IMR-90 (cell line): ENCODE results near the gene TMEM132A. TPM values are rescaled to one million over a fixed set of nuclear protein-coding genes. Genes with fewer than 3 reads are reported as not detected.

ENCODE experiments used
- ATAC-seq: fragments of 200-7000 bp; cut with Tn5 transposase; 2 replicates; pipeline ENCODE4 v1.9.1; 2020; ENCODE audit warnings: low read depth, mild to moderate bottlenecking, moderate library complexity
- BruUV-seq: library from RNA; stranded (reverse); fragments of 400-500 nt; replicated peaks from 2 replicates; lab custom pipeline; 2021; lab: Mats Ljungman, UMichigan
- CTCF ChIA-PET: fragments of 300-600 bp; formaldehyde crosslinking; extraction: SDS; loops from one replicate; lab custom pipeline; 2021; ENCODE audit warnings: antibody characterized with exemption; lab: Yijun Ruan, JAX
- POLR2A ChIA-PET: fragments of 300-600 bp; sonication (Branson Sonifier 250); formaldehyde crosslinking; loops from one replicate; lab custom pipeline; 2022; ENCODE audit warnings: antibody characterized with exemption; ENCODE audit not compliant: unreplicated experiment; lab: Charles Lee
- DNase-seq: peaks from one replicate; pipeline ENCODE4 v3.0.0; 2013
- H2AFZ ChIP-seq: replicated peaks from 2 replicates; pipeline ENCODE3; 2013; ENCODE audit warnings: low read length, mild to moderate bottlenecking; ENCODE audit not compliant: poor library complexity
- H2AK5ac ChIP-seq: 2 replicates; pipeline ENCODE4 v1.6.1; 2013; ENCODE audit warnings: low read depth, low read length, inconsistent platforms
- H2AK9ac ChIP-seq: replicated peaks from 2 replicates; pipeline ENCODE3; 2013; ENCODE audit warnings: mild to moderate bottlenecking, low read depth, low read length, moderate library complexity; ENCODE audit not compliant: poor library complexity
- H2BK120ac ChIP-seq: 2 replicates; pipeline ENCODE4 v1.6.1; 2013; ENCODE audit warnings: low read depth, low read length, inconsistent platforms
- H2BK15ac ChIP-seq: 3 replicates; pipeline ENCODE4 v1.6.1; 2013; ENCODE audit warnings: low read depth, low read length, inconsistent platforms
- H2BK20ac ChIP-seq: 2 replicates; pipeline ENCODE4 v1.6.1; 2013; ENCODE audit warnings: low read depth, mild to moderate bottlenecking, inconsistent platforms, low read length, moderate library complexity
- H2BK5ac ChIP-seq: 2 replicates; pipeline ENCODE4 v1.6.1; 2013; ENCODE audit warnings: mild to moderate bottlenecking, low read depth, low read length, inconsistent platforms; ENCODE audit not compliant: poor library complexity, severe bottlenecking
- H3K14ac ChIP-seq: replicated peaks from 2 replicates; pipeline ENCODE4 v1.6.1; 2013; ENCODE audit warnings: low read depth, low read length, inconsistent platforms
- H3K18ac ChIP-seq: 2 replicates; pipeline ENCODE4 v1.6.1; 2013; ENCODE audit warnings: low read depth, low read length, control low read depth
- H3K23ac ChIP-seq: 2 replicates; pipeline ENCODE4 v1.6.1; 2013; ENCODE audit warnings: low read depth, low read length, inconsistent platforms
- H3K27ac ChIP-seq: 2 replicates; pipeline ENCODE4 v1.5.1; 2013; ENCODE audit warnings: mild to moderate bottlenecking, control low read depth, low read length; ENCODE audit not compliant: insufficient read depth
- H3K27me3 ChIP-seq: 2 replicates; pipeline ENCODE4 v1.6.1; 2013; ENCODE audit warnings: low read length; ENCODE audit not compliant: control insufficient read depth, insufficient read depth
- H3K36me3 ChIP-seq: 2 replicates; pipeline ENCODE4 v1.6.1; 2013; ENCODE audit warnings: low read length, mixed read lengths; ENCODE audit not compliant: control insufficient read depth, insufficient read depth
- H3K4ac ChIP-seq: 2 replicates; pipeline ENCODE4 v1.6.1; 2013; ENCODE audit warnings: low read depth, low read length, inconsistent platforms
- H3K4me1 ChIP-seq: 2 replicates; pipeline ENCODE4 v1.6.1; 2013; ENCODE audit warnings: low read length, mixed read lengths; ENCODE audit not compliant: control insufficient read depth, insufficient read depth
- H3K4me2 ChIP-seq: 2 replicates; pipeline ENCODE4 v1.6.1; 2013; ENCODE audit warnings: low read depth, mild to moderate bottlenecking, control low read depth, low read length, moderate library complexity
- H3K4me3 ChIP-seq: 2 replicates; pipeline ENCODE4 v1.5.1; 2013; ENCODE audit warnings: low read depth, mild to moderate bottlenecking, control low read depth, low read length, moderate library complexity; ENCODE audit not compliant: insufficient read depth
- H3K56ac ChIP-seq: 2 replicates; pipeline ENCODE4 v1.6.1; 2013; ENCODE audit warnings: low read length, inconsistent platforms; ENCODE audit not compliant: insufficient read depth; ENCODE audit errors: extremely low read depth
- H3K79me1 ChIP-seq, 2 experiments: 2 replicates each; pipeline ENCODE4 v1.6.1; 2013; ENCODE audit warnings: low read length in 2 of 2, inconsistent platforms in 1 of 2, low read depth in 1 of 2
- H3K9ac ChIP-seq: 2 replicates; pipeline ENCODE4 v1.6.1; 2013; ENCODE audit warnings: low read depth, low read length, control low read depth
- H3K9me1 ChIP-seq: 2 replicates; pipeline ENCODE4 v1.6.1; 2013; ENCODE audit warnings: low read length, inconsistent platforms; ENCODE audit not compliant: insufficient read depth
- H3K9me3 ChIP-seq: 2 replicates; pipeline ENCODE4 v1.6.1; 2013; ENCODE audit warnings: low read length; ENCODE audit not compliant: control insufficient read depth, insufficient read depth
- H4K20me1 ChIP-seq: 2 replicates; pipeline ENCODE4 v1.6.1; 2013; ENCODE audit warnings: low read length, inconsistent platforms; ENCODE audit not compliant: insufficient read depth
- H4K5ac ChIP-seq: 2 replicates; pipeline ENCODE4 v1.6.1; 2013; ENCODE audit warnings: mild to moderate bottlenecking, low read depth, low read length, control low read depth
- H4K8ac ChIP-seq, 2 experiments: 2 replicates each; pipeline ENCODE4 v1.6.1; 2013; ENCODE audit warnings: low read depth in 2 of 2, low read length in 2 of 2, control low read depth in 1 of 2, inconsistent platforms in 1 of 2
- H4K91ac ChIP-seq: 2 replicates; pipeline ENCODE4 v1.6.1; 2013; ENCODE audit warnings: low read depth, low read length, inconsistent platforms; ENCODE audit not compliant: insufficient read depth
- CEBPB ChIP-seq: IDR thresholded peaks from 2 replicates; pipeline ENCODE4 v1.6.1; 2012; ENCODE audit warnings: low read depth, low read length, improper control_type of control experiment
- FOS ChIP-seq: fragments of 150-350 bp; IDR thresholded peaks from 2 replicates; pipeline ENCODE4 v1.6.1; 2016; ENCODE audit warnings: low read depth, low read length
- MAZ ChIP-seq: IDR thresholded peaks from 2 replicates; pipeline ENCODE4 v1.6.1; 2012; ENCODE audit warnings: low read depth, mild to moderate bottlenecking, low read length, improper control_type of control experiment, moderate library complexity, borderline replicate concordance
- MXI1 ChIP-seq: IDR thresholded peaks from 2 replicates; pipeline ENCODE4 v1.6.1; 2012; ENCODE audit warnings: low read depth, mild to moderate bottlenecking, low read length, moderate library complexity, borderline replicate concordance
- NFE2L2 ChIP-seq: fragments of 150-350 bp; IDR thresholded peaks from 2 replicates; pipeline ENCODE4 v1.6.1; 2016; ENCODE audit warnings: low read depth, mild to moderate bottlenecking, low read length
- RAD21 ChIP-seq: IDR thresholded peaks from 2 replicates; pipeline ENCODE4 v1.6.1; 2012; ENCODE audit warnings: low read length, improper control_type of control experiment
- RCOR1 ChIP-seq: IDR thresholded peaks from 2 replicates; pipeline ENCODE4 v1.6.1; 2012; ENCODE audit warnings: mild to moderate bottlenecking, low read length, improper control_type of control experiment; ENCODE audit not compliant: insufficient replicate concordance
- RFX5 ChIP-seq: IDR thresholded peaks from 2 replicates; pipeline ENCODE4 v1.8.0; 2012; ENCODE audit warnings: low read depth, mild to moderate bottlenecking, low read length, moderate library complexity
- SMC3 ChIP-seq: fragments of 150-350 bp; IDR thresholded peaks from 2 replicates; pipeline ENCODE4 v1.6.1; 2016; ENCODE audit warnings: low read depth, mild to moderate bottlenecking, antibody characterized with exemption, low read length, moderate library complexity
- WGBS, 2 experiments: methylation state at CpG; one replicate each; pipeline versions ENCODE4 v1.1.5 to v1.1.7; 2013; ENCODE audit warnings: missing lambda C conversion rate in 2 of 2; ENCODE audit not compliant: insufficient read length in 1 of 2; ENCODE audit errors: extremely low coverage in 2 of 2; 5-methylcytosine and 5-hydroxymethylcytosine counted together
- dilution Hi-C: fragments of 300-500 bp; cut with HindIII; formaldehyde crosslinking; loops from one replicate; pipeline ENCODE4 v1.14.3; 2018; ENCODE audit warnings: low sequenced_read_pairs; ENCODE audit not compliant: unreplicated experiment
- in situ Hi-C: fragments of 300-500 bp; cut with MboI; formaldehyde crosslinking; loops from 3 replicates; pipeline ENCODE4 v1.14.3; 2019; ENCODE audit warnings: low sequenced_read_pairs, inconsistent platforms, mixed read lengths
- intact Hi-C: fragments of 100-400 bp; cut with micrococcal nuclease; formaldehyde crosslinking; loops from 2 replicates; pipeline ENCODE4 v1.10.0; 2022
- polyA plus RNA-seq, 3 experiments: library from polyadenylated mRNA; depleted of rRNA; stranded (reverse); fragments of >200 nt; gene quantifications; 2 replicates each; pipeline ENCODE4 v1.2.3, GENCODE V29; 2012; ENCODE audit warnings: low replicate concordance in 1 of 3
- total RNA-seq: library from RNA; depleted of rRNA; stranded (reverse); fragments of >200 nt; gene quantifications from 2 replicates; pipeline ENCODE4 v1.2.3, GENCODE V29; 2012
- TF ChIP-seq, protein P1 (sequence below): fragments of 150-350 bp; IDR thresholded peaks from 2 replicates; pipeline ENCODE4 v1.6.1; 2016; ENCODE audit warnings: low read depth, mild to moderate bottlenecking, low read length, moderate library complexity, borderline replicate concordance
- TF ChIP-seq, protein P2 (sequence below): fragments of 150-350 bp; IDR thresholded peaks from 2 replicates; pipeline ENCODE4 v1.6.1; 2017; ENCODE audit warnings: mild to moderate bottlenecking, antibody characterized with exemption, low read length, low read depth

Gene TMEM132A
- total and polyA plus RNA-seq, 2 of the 4 experiments (the other 2 are of a cell fraction), result 7.7 to 64.2 TPM

DNA sequence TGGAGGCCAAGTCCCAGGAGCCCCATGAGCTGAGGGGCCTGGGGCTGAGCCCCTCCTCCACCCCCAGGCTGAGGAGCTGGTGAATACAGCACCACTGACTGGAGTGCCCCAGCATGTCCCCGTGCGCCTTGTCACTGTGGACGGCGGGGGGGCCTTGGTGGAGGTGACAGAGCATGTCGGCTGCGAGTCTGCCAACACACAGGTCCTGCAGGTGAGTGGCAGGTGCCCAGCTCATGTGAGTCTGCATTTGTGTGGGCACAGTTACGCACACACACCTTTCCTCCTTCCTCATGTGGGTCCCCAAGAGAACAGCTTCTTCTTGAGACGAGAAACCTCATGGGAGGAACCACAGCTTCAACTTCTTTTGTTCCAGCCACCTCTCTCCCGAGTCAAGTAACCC, 7.7 kb downstream of the TMEM132A start:
- H3K23ac ChIP-seq, result no peak overlapping the region
- no TSS peak for BruUV-seq
- no peak overlapping the region for H3K27ac ChIP-seq
- peaks cover 54% of the 10 kb centered on the region for H3K36me3 ChIP-seq
- intact Hi-C loops, result no loop called here
- H3K27me3 ChIP-seq, result no peaks in the 10 kb centered on the region
- no peak overlapping the region for H3K18ac ChIP-seq
- no peaks in the 10 kb centered on the region for H3K9me3 ChIP-seq
- 100% methylated on average over 1 of the region's 9 CpGs; no CpG with 5 or more reads in 1 of the 2 experiments for WGBS, 2 experiments
- ChIA-PET POLR2A (no interaction called here), CTCF (no interaction called here)
- H4K8ac ChIP-seq, result no peak overlapping the region
- H3K4me1 ChIP-seq, result no peaks in the 10 kb centered on the region; the same call in 1 of the 2 replicates
- no peak overlapping the region for H3K56ac ChIP-seq
- no peak overlapping the region for H2BK20ac ChIP-seq
- no peak overlapping the region for H4K5ac ChIP-seq
- TF ChIP-seq MXI1, result no peak
- TF ChIP-seq, protein P1, sequence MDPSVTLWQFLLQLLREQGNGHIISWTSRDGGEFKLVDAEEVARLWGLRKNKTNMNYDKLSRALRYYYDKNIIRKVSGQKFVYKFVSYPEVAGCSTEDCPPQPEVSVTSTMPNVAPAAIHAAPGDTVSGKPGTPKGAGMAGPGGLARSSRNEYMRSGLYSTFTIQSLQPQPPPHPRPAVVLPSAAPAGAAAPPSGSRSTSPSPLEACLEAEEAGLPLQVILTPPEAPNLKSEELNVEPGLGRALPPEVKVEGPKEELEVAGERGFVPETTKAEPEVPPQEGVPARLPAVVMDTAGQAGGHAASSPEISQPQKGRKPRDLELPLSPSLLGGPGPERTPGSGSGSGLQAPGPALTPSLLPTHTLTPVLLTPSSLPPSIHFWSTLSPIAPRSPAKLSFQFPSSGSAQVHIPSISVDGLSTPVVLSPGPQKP, result no peak
- TF ChIP-seq RAD21, result no peak
- no peak for TF ChIP-seq RFX5
- TF ChIP-seq CEBPB, result no peak
- no peak for TF ChIP-seq SMC3
- TF ChIP-seq, protein P2, sequence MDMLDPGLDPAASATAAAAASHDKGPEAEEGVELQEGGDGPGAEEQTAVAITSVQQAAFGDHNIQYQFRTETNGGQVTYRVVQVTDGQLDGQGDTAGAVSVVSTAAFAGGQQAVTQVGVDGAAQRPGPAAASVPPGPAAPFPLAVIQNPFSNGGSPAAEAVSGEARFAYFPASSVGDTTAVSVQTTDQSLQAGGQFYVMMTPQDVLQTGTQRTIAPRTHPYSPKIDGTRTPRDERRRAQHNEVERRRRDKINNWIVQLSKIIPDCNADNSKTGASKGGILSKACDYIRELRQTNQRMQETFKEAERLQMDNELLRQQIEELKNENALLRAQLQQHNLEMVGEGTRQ, result no peak
- TF ChIP-seq FOS, result no peak
- TF ChIP-seq NFE2L2, result no peak
- no peak for TF ChIP-seq MAZ
- TF ChIP-seq RCOR1, result no peak
- dilution Hi-C loops, result no loop called here
- H2AFZ ChIP-seq, result no peak overlapping the region
- no peak overlapping the region for H3K4me3 ChIP-seq
- H2BK120ac ChIP-seq, result no peak overlapping the region
- H2BK5ac ChIP-seq, result no peak overlapping the region
- H4K20me1 ChIP-seq, result no peaks in the 10 kb centered on the region
- no peak for ATAC-seq
- H3K14ac ChIP-seq, result no peak overlapping the region
- H2BK15ac ChIP-seq, result no peak overlapping the region
- H4K91ac ChIP-seq, result no peak overlapping the region
- H3K79me1 ChIP-seq, result peaks cover 0 to 3% of the 10 kb centered on the region in 2 experiments; a peak in 2 of 4 replicates
- no peak overlapping the region for H2AK9ac ChIP-seq
- H2AK5ac ChIP-seq, result no peak overlapping the region
- no peak overlapping the region for H3K4me2 ChIP-seq
- DNase-seq, result no peak
- no peaks in the 10 kb centered on the region for H3K9me1 ChIP-seq
- no peak overlapping the region for H3K9ac ChIP-seq
- no peak overlapping the region for H3K4ac ChIP-seq
- in situ Hi-C loops, result no loop called here
